PC-9 (cell line): Measurements from ENCODE around the gene CPXM2. TPM values are rescaled to one million over a fixed set of nuclear protein-coding genes. Genes with fewer than 3 reads are reported as not detected.

Source experiments
- BruUV-seq: library from RNA; stranded (reverse); fragments of 400-500 nt; replicated peaks from 2 replicates; lab custom pipeline; 2021; lab: Mats Ljungman, UMichigan
- CTCF ChIA-PET: fragments of 300-600 bp; sonication (Branson Sonifier 250); formaldehyde crosslinking; loops from one replicate; lab custom pipeline; 2022; ENCODE audit warnings: antibody characterized with exemption; lab: Charles Lee
- POLR2A ChIA-PET: fragments of 300-600 bp; sonication (Branson Sonifier 250); formaldehyde crosslinking; loops from one replicate; lab custom pipeline; 2022; ENCODE audit warnings: antibody characterized with exemption; ENCODE audit not compliant: unreplicated experiment; lab: Charles Lee
- DNase-seq, 2 experiments: peaks; one replicate each; pipeline versions ENCODE4 v3.0.0 to v3.0.0-alpha.2; 2015 to 2022; ENCODE audit warnings: mixed read lengths in 1 of 2
- H2AFZ ChIP-seq: fragments of 200-600 bp; sonication (generic); 2 replicates; pipeline ENCODE4 v1.8.1; 2017; ENCODE audit warnings: antibody characterized with exemption
- H3F3A ChIP-seq: fragments of 200-600 bp; sonication (generic); 2 replicates; pipeline ENCODE4 v1.8.1; 2017; ENCODE audit warnings: antibody characterized with exemption, mild to moderate bottlenecking, low read depth; ENCODE audit not compliant: insufficient read depth
- H3K27ac ChIP-seq: fragments of 200-600 bp; sonication (generic); 2 replicates; pipeline ENCODE4 v1.6.1; 2016; ENCODE audit warnings: mixed run types
- H3K27me3 ChIP-seq: fragments of 200-600 bp; sonication (generic); 2 replicates; pipeline ENCODE4 v1.6.1; 2016; ENCODE audit warnings: low read depth, mixed run types; ENCODE audit not compliant: insufficient read depth
- H3K36me3 ChIP-seq: fragments of 200-600 bp; sonication (generic); 2 replicates; pipeline ENCODE4 v1.6.1; 2016; ENCODE audit warnings: low read depth, mixed run types
- H3K4me1 ChIP-seq: fragments of 200-600 bp; sonication (generic); replicated peaks from 2 replicates; pipeline ENCODE4 v1.6.1; 2016; ENCODE audit warnings: mixed run types; ENCODE audit not compliant: insufficient read depth
- H3K4me2 ChIP-seq: fragments of 200-600 bp; sonication (generic); 2 replicates; pipeline ENCODE4 v1.6.1; 2017; ENCODE audit warnings: mixed run types
- H3K4me3 ChIP-seq: fragments of 200-600 bp; sonication (generic); 2 replicates; pipeline ENCODE4 v1.6.1; 2016; ENCODE audit warnings: mixed run types
- H3K79me2 ChIP-seq: fragments of 200-600 bp; sonication (generic); 2 replicates; pipeline ENCODE4 v1.6.1; 2017; ENCODE audit warnings: low read depth, mixed run types
- H3K9me2 ChIP-seq: fragments of 200-600 bp; sonication (generic); 2 replicates; pipeline ENCODE4 v1.8.1; 2017; ENCODE audit warnings: mild to moderate bottlenecking; ENCODE audit not compliant: insufficient read depth
- H3K9me3 ChIP-seq: fragments of 200-600 bp; sonication (generic); 2 replicates; pipeline ENCODE4 v1.8.1; 2016; ENCODE audit warnings: low read depth; ENCODE audit not compliant: insufficient read depth
- H4K20me1 ChIP-seq: fragments of 200-600 bp; sonication (generic); 2 replicates; pipeline ENCODE4 v1.8.1; 2017; ENCODE audit not compliant: insufficient read depth
- CTCF ChIP-seq: fragments of 200-600 bp; sonication (generic); conservative IDR thresholded peaks from 2 replicates; pipeline ENCODE4 v1.6.1; 2017; ENCODE audit warnings: mixed run types, antibody characterized with exemption, mild to moderate bottlenecking, moderate library complexity
- EZH2 ChIP-seq: fragments of 200-600 bp; sonication (generic); IDR thresholded peaks from 2 replicates; pipeline ENCODE4 v1.8.0; 2017; ENCODE audit warnings: antibody characterized with exemption, low read depth
- intact Hi-C: fragments of 100-400 bp; cut with micrococcal nuclease; formaldehyde crosslinking; loops from one replicate; pipeline ENCODE4 v1.10.0; 2022; ENCODE audit not compliant: unreplicated experiment
- total RNA-seq: library from RNA; stranded (reverse); gene quantifications from 2 replicates; pipeline ENCODE4 v1.2.3, GENCODE V29; 2021

The CPXM2 gene
- total RNA-seq, 1 experiment from 2014 or later, result not detected

GRCh38 chr10:123848564-123849457 lies 42.8 kb downstream of the CPXM2 start:
- Histone ChIP-seq H2AFZ (no peak overlapping the region), H4K20me1 (no peaks in the 10 kb centered on the region), H3F3A (no peaks in the 10 kb centered on the region), H3K27ac (no peak overlapping the region), H3K9me2 (no peaks in the 10 kb centered on the region), H3K36me3 (no peaks in the 10 kb centered on the region), H3K4me1 (no peaks in the 10 kb centered on the region), H3K4me3 (no peak overlapping the region), H3K27me3 (peaks cover 14% of the 10 kb centered on the region), H3K4me2 (no peak overlapping the region), H3K9me3 (no peaks in the 10 kb centered on the region), H3K79me2 (no peaks in the 10 kb centered on the region)
- no TSS peak for BruUV-seq
- ChIA-PET POLR2A (no interaction called here), CTCF (interaction anchor here (0.6 kb wide), 1 partner anchor 36 kb away, joined by 3 read pairs; no protein-coding TSS in a partner anchor)
- no peak for DNase-seq
- TF ChIP-seq CTCF (no peak), EZH2 (no peak)
- intact Hi-C loops, result no loop called here

- no TSS peak for BruUV-seq
- TF ChIP-seq EZH2 (no peak), CTCF (no peak)
- no peaks in the 10 kb centered on the region for H3F3A ChIP-seq
- DNase-seq, result no peak
- CTCF ChIA-PET, result no interaction called here
- intact Hi-C loops, result no loop called here
- no peaks in the 10 kb centered on the region for H3K36me3 ChIP-seq
- POLR2A ChIA-PET, result no interaction called here
- H2AFZ ChIP-seq, result no peak overlapping the region
- H3K27me3 ChIP-seq, result peaks cover 14% of the 10 kb centered on the region
- no peaks in the 10 kb centered on the region for H3K9me3 ChIP-seq
- H3K9me2 ChIP-seq, result no peaks in the 10 kb centered on the region
- no peaks in the 10 kb centered on the region for H4K20me1 ChIP-seq
- no peaks in the 10 kb centered on the region for H3K79me2 ChIP-seq
- no peak overlapping the region for H3K4me2 ChIP-seq
- H3K4me1 ChIP-seq, result no peaks in the 10 kb centered on the region
- H3K27ac ChIP-seq, result no peak overlapping the region
- no peak overlapping the region for H3K4me3 ChIP-seq
These were observed 43.7 kb downstream of the CPXM2 start for GRCh38 chr10:123847686-123848432.

GRCh38 chr10:123843835-123844234 lies 47.8 kb downstream of the CPXM2 start:
- Histone ChIP-seq H3K4me2 (no peak overlapping the region), H3K27ac (no peak overlapping the region), H3K36me3 (no peaks in the 10 kb centered on the region), H3K4me1 (no peaks in the 10 kb centered on the region), H4K20me1 (no peaks in the 10 kb centered on the region), H3K9me2 (no peaks in the 10 kb centered on the region), H3K9me3 (no peaks in the 10 kb centered on the region), H3F3A (no peaks in the 10 kb centered on the region), H3K79me2 (no peaks in the 10 kb centered on the region), H3K27me3 (peaks cover 30% of the 10 kb centered on the region; the same call in 1 of the 2 replicates), H3K4me3 (no peak overlapping the region), H2AFZ (no peak overlapping the region)
- POLR2A ChIA-PET, result no interaction called here
- CTCF ChIA-PET, result no interaction called here
- no peak for DNase-seq
- TF ChIP-seq CTCF (no peak), EZH2 (no peak)
- intact Hi-C loops, result no loop called here
- BruUV-seq, result no TSS peak
